ENCODE data around the gene DSCAM. TPM values are rescaled to one million over a fixed set of nuclear protein-coding genes. Genes with fewer than 3 reads are reported as not detected.

DSCAM gene
- polyA plus RNA-seq, 3 donors = not detected

GRCh38 chr21:40395732-40396131 is 451.2 kb downstream of the DSCAM start:
- Mint-ChIP-seq H3K36me3 (no peaks in the 10 kb centered on the region), H3K4me3 (no peak overlapping the region), H3K4me1 (no peaks in the 10 kb centered on the region), H3K9me3 (peaks cover 2 to 8% (median 4%) of the 10 kb centered on the region in 7 donors), H3K27me3 (ENCODE audit: low read depth in 3 of 3) (peaks cover 0 to 1% (median 0%) of the 10 kb centered on the region in 3 donors), H3K27ac (no peak overlapping the region)
- Histone ChIP-seq H3K4me2 (replicated peaks; ENCODE audit: extremely low read depth, low read length, poor library complexity, severe bottlenecking) (no peak overlapping the region), H3K4me3 (replicated peaks in 1 of 3; ENCODE audit: low read depth in 2 of 3, low read length in 3 of 3) (no peak overlapping the region), H4K20me1 (ENCODE audit: insufficient read depth, low read length) (no peaks in the 10 kb centered on the region), H3K27ac (ENCODE audit: low read depth in 1 of 2, low read length in 2 of 2) (no peak overlapping the region), H3K4me1 (ENCODE audit: control insufficient read depth in 1 of 2, insufficient read depth in 2 of 2, low read length in 2 of 2) (no peaks in the 10 kb centered on the region), H2AFZ (ENCODE audit: insufficient read depth, low read depth, low read length, poor library complexity, severe bottlenecking) (no peak overlapping the region), H3K36me3 (replicated peaks in 1 of 2; ENCODE audit: control insufficient read depth in 1 of 2, insufficient read depth in 2 of 2, low read length in 2 of 2) (no peaks in the 10 kb centered on the region), H3K9me3 (replicated peaks in 1 of 2; ENCODE audit: control insufficient read depth in 1 of 2, insufficient read depth in 1 of 2, low read length in 2 of 2) (peaks cover 0 to 6% of the 10 kb centered on the region in 2 donors), H3K9ac (ENCODE audit: insufficient read depth, low read length, poor library complexity, severe bottlenecking) (no peak overlapping the region), H3K79me2 (ENCODE audit: insufficient read depth, low read length) (no peaks in the 10 kb centered on the region), H3K27me3 (ENCODE audit: control insufficient read depth in 2 of 2, insufficient read depth in 2 of 2, low read length in 2 of 2) (no peaks in the 10 kb centered on the region)
- intact Hi-C loops (cut with micrococcal nuclease) = no loop called here
- no peak for DNase-seq
- 91% methylated on average over 2 of the region's 7 CpGs for WGBS (ENCODE audit: insufficient coverage)
- no peak for TF ChIP-seq CTCF (IDR thresholded peaks at IDR 0.05)

GRCh38 chr21:40393066-40393465 is 453.9 kb downstream of the DSCAM start:
- intact Hi-C loops (cut with micrococcal nuclease) = no loop called here

More at GRCh38 chr21:40393066-40393465, 453.9 kb downstream of the DSCAM start:
- Histone ChIP-seq H3K9me3 (replicated peaks in 1 of 2; ENCODE audit: control insufficient read depth in 1 of 2, insufficient read depth in 1 of 2, low read length in 2 of 2) (no peaks in the 10 kb centered on the region), H4K20me1 (ENCODE audit: insufficient read depth, low read length) (no peaks in the 10 kb centered on the region), H3K27ac (ENCODE audit: low read depth in 1 of 2, low read length in 2 of 2) (no peak overlapping the region), H3K27me3 (ENCODE audit: control insufficient read depth in 2 of 2, insufficient read depth in 2 of 2, low read length in 2 of 2) (no peaks in the 10 kb centered on the region), H3K4me1 (ENCODE audit: control insufficient read depth in 1 of 2, insufficient read depth in 2 of 2, low read length in 2 of 2) (no peaks in the 10 kb centered on the region), H3K4me2 (replicated peaks; ENCODE audit: extremely low read depth, low read length, poor library complexity, severe bottlenecking) (no peak overlapping the region), H3K4me3 (replicated peaks in 1 of 3; ENCODE audit: low read depth in 2 of 3, low read length in 3 of 3) (no peak overlapping the region), H3K9ac (ENCODE audit: insufficient read depth, low read length, poor library complexity, severe bottlenecking) (no peak overlapping the region), H3K36me3 (replicated peaks in 1 of 2; ENCODE audit: control insufficient read depth in 1 of 2, insufficient read depth in 2 of 2, low read length in 2 of 2) (no peaks in the 10 kb centered on the region), H2AFZ (ENCODE audit: insufficient read depth, low read depth, low read length, poor library complexity, severe bottlenecking) (no peak overlapping the region), H3K79me2 (ENCODE audit: insufficient read depth, low read length) (no peaks in the 10 kb centered on the region)
- no peaks in the 10 kb centered on the region for H3K4me1 Mint-ChIP-seq
- peaks cover 0 to 5% (median 0%) of the 10 kb centered on the region in 7 donors for H3K9me3 Mint-ChIP-seq
- no CpG with 5 or more reads among the region's 5 CpGs for WGBS (ENCODE audit: insufficient coverage)
- no peak overlapping the region for H3K27ac Mint-ChIP-seq
- no peak for TF ChIP-seq CTCF (IDR thresholded peaks at IDR 0.05)
- DNase-seq = no peak
- H3K27me3 Mint-ChIP-seq (ENCODE audit: low read depth in 3 of 3) = peaks cover 0 to 1% (median 0%) of the 10 kb centered on the region in 3 donors
- no peaks in the 10 kb centered on the region for H3K36me3 Mint-ChIP-seq
- H3K4me3 Mint-ChIP-seq = no peak overlapping the region
